Activated CD8-positive, alpha-beta memory T cell treated with anti-CD3 and anti-CD28 coated beads, Interleukin-2, amount 10 ng/mL, durations not matched to agents 7 days and 5 days (primary cell): ENCODE results near the gene AKR1E2. TPM values are rescaled to one million over a fixed set of nuclear protein-coding genes. Genes with fewer than 3 reads are reported as not detected.

ENCODE experiments used
- ATAC-seq: fragments of 150-1000 bp; cut with Tn5 transposase; one replicate; pipeline ENCODE4 v1.10.0; 2021; ENCODE audit warnings: moderate library complexity
- CTCF ChIA-PET: fragments of 350-600 bp; sonication (Branson Sonifier 250); formaldehyde crosslinking; loops from one replicate; lab custom pipeline; 2021; ENCODE audit warnings: antibody characterized with exemption; lab: Charles Lee
- DNase-seq: peaks from one replicate; pipeline ENCODE4 v3.0.0-alpha.2; 2020
- H3K27ac Mint-ChIP-seq: one replicate; pipeline ENCODE4 v1.8.0; 2021; ENCODE audit warnings: mild to moderate bottlenecking, mixed read lengths
- H3K27me3 Mint-ChIP-seq: one replicate; pipeline ENCODE4 v1.8.0; 2021; ENCODE audit warnings: mixed read lengths
- H3K36me3 Mint-ChIP-seq: one replicate; pipeline ENCODE4 v1.8.0; 2021; ENCODE audit warnings: mild to moderate bottlenecking, mixed read lengths
- H3K4me1 Mint-ChIP-seq: one replicate; pipeline ENCODE4 v1.8.0; 2021; ENCODE audit warnings: mixed read lengths
- H3K4me3 Mint-ChIP-seq: one replicate; pipeline ENCODE4 v1.8.0; 2021; ENCODE audit warnings: mild to moderate bottlenecking, moderate library complexity, mixed read lengths
- H3K9me3 Mint-ChIP-seq: one replicate; pipeline ENCODE4 v1.8.0; 2022; ENCODE audit warnings: low read depth, mixed read lengths
- total RNA-seq, 2 experiments: library from RNA; stranded (reverse); gene quantifications; one replicate each; pipeline ENCODE4 v1.2.3, GENCODE V29; 2021

Gene AKR1E2
- total RNA-seq, 2 experiments from 2014 or later = 2.5 to 3.1 TPM

DNA sequence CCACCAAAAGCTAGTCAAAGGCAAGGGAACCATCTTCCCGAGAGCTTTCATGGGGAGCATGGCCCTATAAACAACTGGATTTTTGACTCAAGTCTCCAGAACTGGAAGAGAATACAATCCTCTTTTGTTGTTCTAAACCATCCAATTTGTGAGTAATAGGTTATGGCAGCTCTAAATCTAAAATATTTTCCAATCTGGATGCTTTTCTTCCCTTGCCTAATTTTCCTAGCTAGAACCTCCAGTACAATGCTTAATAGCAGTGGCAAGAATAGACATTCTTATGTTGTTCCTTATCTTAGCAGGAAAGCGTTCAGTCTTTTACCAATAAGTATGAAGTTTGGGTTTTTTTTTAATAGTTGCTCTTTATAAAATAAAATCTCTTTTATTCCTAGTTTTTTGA, 66.7 kb downstream of the AKR1E2 start:
- Mint-ChIP-seq H3K4me3 (no peak overlapping the region), H3K27ac (no peak overlapping the region), H3K4me1 (no peaks in the 10 kb centered on the region)

DNA sequence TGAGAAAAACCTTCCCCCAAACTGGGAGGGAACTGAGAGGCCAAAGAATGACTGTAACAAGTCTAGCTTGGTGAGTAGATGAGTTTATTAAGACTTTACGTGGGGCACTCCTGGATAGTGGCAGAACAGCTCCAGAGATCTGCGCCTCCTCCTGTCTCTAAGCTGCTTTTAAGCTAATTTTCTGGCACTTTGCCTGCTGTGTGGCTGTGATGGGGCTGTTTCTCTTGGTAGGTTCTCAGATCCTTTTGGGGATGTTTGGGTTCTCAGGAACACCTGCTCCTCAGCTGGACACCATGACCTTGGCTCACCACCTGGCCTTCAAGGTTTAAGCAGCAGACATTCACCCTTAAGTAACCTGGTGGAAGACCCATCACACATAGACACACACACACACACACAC, 68.3 kb downstream of the AKR1E2 start:
- ATAC-seq (no peak), DNase-seq (no peak)
- H3K4me1 Mint-ChIP-seq = no peaks in the 10 kb centered on the region
- no peaks in the 10 kb centered on the region for H3K27me3 Mint-ChIP-seq
- H3K36me3 Mint-ChIP-seq = no peaks in the 10 kb centered on the region
- H3K9me3 Mint-ChIP-seq = peaks cover 3% of the 10 kb centered on the region
- no peak overlapping the region for H3K27ac Mint-ChIP-seq
- CTCF ChIA-PET = no interaction called here
- H3K4me3 Mint-ChIP-seq = no peak overlapping the region

More for the DNA sequence above, 66.7 kb downstream of the AKR1E2 start:
- DNase-seq = no peak
- ATAC-seq = no peak
- Mint-ChIP-seq H3K9me3 (peaks cover 3% of the 10 kb centered on the region), H3K27me3 (no peaks in the 10 kb centered on the region), H3K36me3 (no peaks in the 10 kb centered on the region)
- CTCF ChIA-PET = no interaction called here

Other genes with a start within 250 kb of the AKR1E2 start
- gene AKR1C1, start 137.2 kb downstream of the AKR1E2 start, total RNA-seq = under 1 TPM; 0.12 to 0.32 TPM
- gene AKR1C2, start 177.7 kb downstream of the AKR1E2 start, total RNA-seq = not detected